Loucy (cell line): ENCODE measurements around the gene GNPAT.

Experiments
- EZH2phosphoT487 ChIP-seq: fragments of 200-600 bp; IDR thresholded peaks from 2 replicates; pipeline ENCODE4 v1.6.1; 2018; ENCODE audit warnings: antibody characterized with exemption, mild to moderate bottlenecking, moderate library complexity, borderline replicate concordance
- TF ChIP-seq, protein P1 (sequence below): fragments of 200-600 bp; sonication (generic); conservative IDR thresholded peaks from 2 replicates; pipeline ENCODE4 v1.5.1; 2014; ENCODE audit warnings: mild to moderate bottlenecking, antibody characterized with exemption, low read length

DNA sequence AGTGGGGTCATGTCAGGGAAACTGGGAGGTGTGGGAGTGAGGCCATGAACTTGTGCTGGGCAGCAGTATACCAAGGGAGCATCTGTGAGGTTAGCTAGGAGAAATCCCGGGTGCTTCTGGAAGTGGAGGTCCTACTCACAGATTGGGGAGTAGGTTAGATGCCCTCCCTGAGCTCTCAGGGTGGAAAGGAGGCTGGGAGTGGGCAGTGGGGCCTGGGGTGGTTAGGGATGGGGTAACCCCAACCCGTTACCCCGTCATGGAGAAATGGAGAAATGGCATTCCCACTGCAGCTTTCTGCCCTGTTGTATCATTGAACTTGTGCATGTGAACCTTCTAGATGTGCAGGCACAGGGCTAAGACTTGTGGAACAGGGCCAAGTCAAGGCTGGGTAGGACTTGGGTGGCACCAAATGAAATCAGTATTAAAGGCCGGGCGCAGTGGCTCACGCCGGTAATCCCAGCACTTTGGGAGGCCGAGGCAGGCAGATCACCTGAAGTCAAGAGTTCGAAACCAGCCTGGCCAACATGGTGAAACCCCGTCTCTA lies 69.5 kb downstream of the GNPAT start:
- TF ChIP-seq, protein P1, sequence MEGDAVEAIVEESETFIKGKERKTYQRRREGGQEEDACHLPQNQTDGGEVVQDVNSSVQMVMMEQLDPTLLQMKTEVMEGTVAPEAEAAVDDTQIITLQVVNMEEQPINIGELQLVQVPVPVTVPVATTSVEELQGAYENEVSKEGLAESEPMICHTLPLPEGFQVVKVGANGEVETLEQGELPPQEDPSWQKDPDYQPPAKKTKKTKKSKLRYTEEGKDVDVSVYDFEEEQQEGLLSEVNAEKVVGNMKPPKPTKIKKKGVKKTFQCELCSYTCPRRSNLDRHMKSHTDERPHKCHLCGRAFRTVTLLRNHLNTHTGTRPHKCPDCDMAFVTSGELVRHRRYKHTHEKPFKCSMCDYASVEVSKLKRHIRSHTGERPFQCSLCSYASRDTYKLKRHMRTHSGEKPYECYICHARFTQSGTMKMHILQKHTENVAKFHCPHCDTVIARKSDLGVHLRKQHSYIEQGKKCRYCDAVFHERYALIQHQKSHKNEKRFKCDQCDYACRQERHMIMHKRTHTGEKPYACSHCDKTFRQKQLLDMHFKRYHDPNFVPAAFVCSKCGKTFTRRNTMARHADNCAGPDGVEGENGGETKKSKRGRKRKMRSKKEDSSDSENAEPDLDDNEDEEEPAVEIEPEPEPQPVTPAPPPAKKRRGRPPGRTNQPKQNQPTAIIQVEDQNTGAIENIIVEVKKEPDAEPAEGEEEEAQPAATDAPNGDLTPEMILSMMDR, result no peak
- TF ChIP-seq EZH2phosphoT487, result no peak
